ENCODE results near the gene MAMDC2.

DNA sequence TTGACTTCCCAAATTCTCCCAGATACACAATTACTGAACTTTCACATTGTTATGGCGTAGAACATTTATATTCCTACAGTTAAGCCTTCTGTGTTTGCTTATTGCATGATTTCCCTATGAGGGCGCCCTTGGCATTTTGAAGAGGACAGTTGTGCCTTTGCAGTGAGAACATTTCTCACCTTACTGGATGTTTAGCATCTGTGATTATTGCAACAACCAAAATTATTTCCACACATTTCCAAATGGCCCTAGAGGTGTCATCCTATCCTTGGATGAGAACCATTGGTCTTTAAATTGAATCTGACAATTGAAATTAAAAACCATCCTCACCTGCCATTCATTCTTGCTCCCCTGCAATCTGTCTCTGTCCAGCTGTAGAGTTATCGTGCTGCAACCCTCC, 104.0 kb downstream of the MAMDC2 start:
- TF ChIP-seq, protein P1, sequence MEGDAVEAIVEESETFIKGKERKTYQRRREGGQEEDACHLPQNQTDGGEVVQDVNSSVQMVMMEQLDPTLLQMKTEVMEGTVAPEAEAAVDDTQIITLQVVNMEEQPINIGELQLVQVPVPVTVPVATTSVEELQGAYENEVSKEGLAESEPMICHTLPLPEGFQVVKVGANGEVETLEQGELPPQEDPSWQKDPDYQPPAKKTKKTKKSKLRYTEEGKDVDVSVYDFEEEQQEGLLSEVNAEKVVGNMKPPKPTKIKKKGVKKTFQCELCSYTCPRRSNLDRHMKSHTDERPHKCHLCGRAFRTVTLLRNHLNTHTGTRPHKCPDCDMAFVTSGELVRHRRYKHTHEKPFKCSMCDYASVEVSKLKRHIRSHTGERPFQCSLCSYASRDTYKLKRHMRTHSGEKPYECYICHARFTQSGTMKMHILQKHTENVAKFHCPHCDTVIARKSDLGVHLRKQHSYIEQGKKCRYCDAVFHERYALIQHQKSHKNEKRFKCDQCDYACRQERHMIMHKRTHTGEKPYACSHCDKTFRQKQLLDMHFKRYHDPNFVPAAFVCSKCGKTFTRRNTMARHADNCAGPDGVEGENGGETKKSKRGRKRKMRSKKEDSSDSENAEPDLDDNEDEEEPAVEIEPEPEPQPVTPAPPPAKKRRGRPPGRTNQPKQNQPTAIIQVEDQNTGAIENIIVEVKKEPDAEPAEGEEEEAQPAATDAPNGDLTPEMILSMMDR (IDR thresholded peaks at IDR 0.05) = no peak
- TF ChIP-seq EZH2 (IDR thresholded peaks at IDR 0.05) (no peak), EZH2phosphoT487 (IDR thresholded peaks at IDR 0.05) (no peak)
